Neuronal stem cell (in vitro differentiated cells): ENCODE results near the gene LOXL1.

Experiments
- DNase-seq: peaks from one replicate; pipeline ENCODE4 v3.0.0-alpha.2; 2013; ENCODE audit warnings: low spot score
- H2AFZ ChIP-seq: one replicate; pipeline ENCODE4 v1.6.1; 2013; ENCODE audit warnings: mild to moderate bottlenecking, low read length, inconsistent platforms
- H2AK5ac ChIP-seq: 2 replicates; pipeline ENCODE4 v1.6.1; 2013; ENCODE audit warnings: low read depth, mild to moderate bottlenecking, inconsistent platforms, low read length, moderate library complexity, mixed read lengths
- H2BK120ac ChIP-seq: 2 replicates; pipeline ENCODE4 v1.6.1; 2013; ENCODE audit warnings: low read depth, mild to moderate bottlenecking, inconsistent platforms, low read length, moderate library complexity, mixed read lengths
- H2BK12ac ChIP-seq: one replicate; pipeline ENCODE4 v1.6.1; 2013; ENCODE audit warnings: low read length, inconsistent platforms
- H2BK15ac ChIP-seq: 2 replicates; pipeline ENCODE4 v1.6.1; 2013; ENCODE audit warnings: mild to moderate bottlenecking, low read length, inconsistent platforms, mixed read lengths
- H2BK5ac ChIP-seq: one replicate; pipeline ENCODE4 v1.6.1; 2013; ENCODE audit warnings: inconsistent platforms, mild to moderate bottlenecking, low read length, moderate library complexity
- H3K14ac ChIP-seq: one replicate; pipeline ENCODE4 v1.6.1; 2013; ENCODE audit warnings: low read length, inconsistent platforms
- H3K18ac ChIP-seq: 2 replicates; pipeline ENCODE4 v1.6.1; 2013; ENCODE audit warnings: low read length, inconsistent platforms
- H3K23ac ChIP-seq: 2 replicates; pipeline ENCODE4 v1.6.1; 2013; ENCODE audit warnings: low read depth, mild to moderate bottlenecking, mixed read lengths, low read length, inconsistent platforms; ENCODE audit not compliant: poor library complexity
- H3K27ac ChIP-seq: replicated peaks from 3 replicates; pipeline ENCODE4 v1.5.1; 2013; ENCODE audit warnings: low read length, inconsistent platforms
- H3K27me3 ChIP-seq, 3 experiments: 2 replicates each; pipeline ENCODE4 v1.6.1; 2013; ENCODE audit warnings: low read length in 3 of 3, mild to moderate bottlenecking in 2 of 3, inconsistent platforms in 1 of 3, low read depth in 1 of 3, mixed read lengths in 1 of 3, moderate library complexity in 1 of 3; ENCODE audit not compliant: control insufficient read depth in 3 of 3, insufficient read depth in 3 of 3
- H3K36me3 ChIP-seq, 2 donors: replicated peaks in 1 of 2; 2 replicates each; pipeline ENCODE4 v1.6.1; 2013; ENCODE audit warnings: low read length in 2 of 2; ENCODE audit not compliant: control insufficient read depth in 2 of 2, insufficient read depth in 2 of 2
- H3K4ac ChIP-seq: 2 replicates; pipeline ENCODE4 v1.6.1; 2013; ENCODE audit warnings: inconsistent platforms, mild to moderate bottlenecking, low read length, moderate library complexity
- H3K4me1 ChIP-seq, 2 donors: 1 replicate in 1 of 2; 2 replicates in 1 of 2; pipeline ENCODE4 v1.6.1; 2013; ENCODE audit warnings: low read length in 2 of 2, low read depth in 1 of 2; ENCODE audit not compliant: control insufficient read depth in 2 of 2, insufficient read depth in 1 of 2
- H3K4me2 ChIP-seq: one replicate; pipeline ENCODE4 v1.6.1; 2013; ENCODE audit warnings: mild to moderate bottlenecking, low read length, inconsistent platforms; ENCODE audit not compliant: insufficient read depth, poor library complexity, severe bottlenecking
- H3K4me3 ChIP-seq, 2 donors: 2 replicates each; pipeline ENCODE4 v1.5.1; 2013; ENCODE audit warnings: low read length in 2 of 2, mild to moderate bottlenecking in 2 of 2, inconsistent platforms in 1 of 2, moderate library complexity in 1 of 2
- H3K79me1 ChIP-seq: one replicate; pipeline ENCODE4 v1.6.1; 2013; ENCODE audit warnings: low read depth, mild to moderate bottlenecking, inconsistent platforms, low read length, moderate library complexity
- H3K9ac ChIP-seq: one replicate; pipeline ENCODE4 v1.6.1; 2013; ENCODE audit warnings: mild to moderate bottlenecking, low read depth, low read length, inconsistent platforms; ENCODE audit not compliant: poor library complexity
- H3K9me3 ChIP-seq, 2 donors: replicated peaks in 1 of 2; 2 replicates each; pipeline versions ENCODE3 to v1.6.1; 2013; ENCODE audit warnings: low read length in 2 of 2, mild to moderate bottlenecking in 2 of 2, inconsistent platforms in 1 of 2, low read depth in 1 of 2, mixed read lengths in 1 of 2, moderate library complexity in 1 of 2; ENCODE audit not compliant: control insufficient read depth in 2 of 2, insufficient read depth in 1 of 2
- H4K8ac ChIP-seq: one replicate; pipeline ENCODE4 v1.6.1; 2013; ENCODE audit warnings: low read depth, mild to moderate bottlenecking, inconsistent platforms, low read length, moderate library complexity
- H4K91ac ChIP-seq: one replicate; pipeline ENCODE4 v1.6.1; 2013; ENCODE audit warnings: low read length, low read depth, mild to moderate bottlenecking, inconsistent platforms; ENCODE audit not compliant: poor library complexity
- WGBS, 2 donors: extraction: QIAGEN DNeasy Blood & Tissue Kit; methylation state at CpG; one replicate each; pipeline ENCODE4 v1.1.7; 2013; ENCODE audit warnings: missing lambda C conversion rate in 2 of 2, mixed read lengths in 1 of 2; ENCODE audit not compliant: insufficient read length in 2 of 2, insufficient replicate concordance in 1 of 2; ENCODE audit errors: extremely low coverage in 2 of 2; 5-methylcytosine and 5-hydroxymethylcytosine counted together

The LOXL1 gene

DNA sequence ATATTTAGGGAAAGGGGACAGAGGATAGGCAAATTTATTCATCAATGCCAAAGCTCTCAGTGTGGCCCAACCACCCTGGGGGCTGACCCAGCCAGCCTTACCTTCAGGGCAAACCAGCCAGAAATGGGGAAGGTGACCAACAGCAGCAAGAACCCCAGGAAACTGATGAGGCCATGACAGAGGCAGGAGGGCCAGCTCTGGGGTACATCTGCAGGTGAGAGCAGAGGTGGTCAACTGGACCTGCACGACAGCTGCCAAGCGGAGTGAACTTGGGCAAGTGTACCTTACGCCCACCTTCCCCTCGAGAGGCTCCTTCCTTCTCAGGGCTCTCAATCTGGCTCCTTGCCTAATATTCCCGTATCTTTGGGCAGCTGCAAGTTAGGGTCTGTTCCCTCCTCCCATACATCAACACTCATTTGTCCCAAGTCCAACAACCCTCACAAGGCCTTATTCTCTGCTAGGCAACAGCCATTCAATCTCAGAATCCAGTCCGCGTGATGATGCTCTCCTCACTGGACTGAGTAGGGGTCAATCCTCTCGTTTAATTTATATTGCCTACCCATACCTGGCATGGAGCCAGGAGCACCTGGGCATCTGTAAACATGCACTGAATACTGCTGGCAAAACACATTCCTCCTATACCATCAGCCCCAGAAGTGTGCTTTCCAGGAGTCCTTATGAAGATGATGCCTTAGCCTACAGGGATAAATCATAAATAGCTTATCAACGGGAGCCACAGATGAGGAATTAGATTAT lies 64.2 kb downstream of the LOXL1 start:
- DNase-seq, result no peak
- H3K27ac ChIP-seq, result no peak overlapping the region
- H3K18ac ChIP-seq, result no peak overlapping the region
- no peak overlapping the region for H3K4me2 ChIP-seq
- no peak overlapping the region for H3K14ac ChIP-seq
- H3K27me3 ChIP-seq, result no peaks in the 10 kb centered on the region
- H2AK5ac ChIP-seq, result no peak overlapping the region
- no peak overlapping the region for H2AFZ ChIP-seq
- H3K4ac ChIP-seq, result no peak overlapping the region
- no peak overlapping the region for H3K4me3 ChIP-seq
- WGBS, 2 donors, result no CpG with 5 or more reads among the region's 9 CpGs
- H3K23ac ChIP-seq, result no peak overlapping the region
- H3K9me3 ChIP-seq, result no peaks in the 10 kb centered on the region
- H4K8ac ChIP-seq, result no peak overlapping the region
- H3K79me1 ChIP-seq, result peaks cover 5% of the 10 kb centered on the region
- H4K91ac ChIP-seq, result no peak overlapping the region
- H2BK15ac ChIP-seq, result no peak overlapping the region
- H2BK5ac ChIP-seq, result no peak overlapping the region
- no peak overlapping the region for H2BK12ac ChIP-seq
- H3K4me1 ChIP-seq, result peaks cover 13 to 15% of the 10 kb centered on the region in 2 donors
- H3K36me3 ChIP-seq, result no peaks in the 10 kb centered on the region
- no peak overlapping the region for H2BK120ac ChIP-seq
- peak overlapping the region; percentile 9 for H3K9ac ChIP-seq

DNA sequence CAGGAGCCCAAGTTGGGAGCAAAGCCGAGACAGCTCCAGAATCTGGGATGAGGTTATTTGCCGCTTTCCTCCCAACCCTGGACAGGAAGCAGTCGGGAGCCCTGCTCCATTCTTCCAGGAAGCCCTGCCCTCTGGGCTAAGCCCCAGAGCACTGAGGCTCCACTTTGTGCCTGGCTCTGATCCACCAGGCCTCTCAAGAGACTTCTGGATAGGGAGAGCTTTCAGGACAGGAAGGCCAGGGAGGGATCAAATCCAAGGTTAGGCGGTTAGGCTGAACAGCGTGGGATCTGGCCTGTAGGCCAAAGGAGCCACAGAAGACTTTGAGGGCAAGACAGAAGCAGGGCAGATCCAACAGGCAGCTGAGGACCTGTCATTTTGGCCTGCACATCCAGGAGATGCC lies 65.0 kb downstream of the LOXL1 start:
- no peak overlapping the region for H2BK12ac ChIP-seq
- H3K4ac ChIP-seq, result no peak overlapping the region
- no peak overlapping the region for H3K27ac ChIP-seq

DNA sequence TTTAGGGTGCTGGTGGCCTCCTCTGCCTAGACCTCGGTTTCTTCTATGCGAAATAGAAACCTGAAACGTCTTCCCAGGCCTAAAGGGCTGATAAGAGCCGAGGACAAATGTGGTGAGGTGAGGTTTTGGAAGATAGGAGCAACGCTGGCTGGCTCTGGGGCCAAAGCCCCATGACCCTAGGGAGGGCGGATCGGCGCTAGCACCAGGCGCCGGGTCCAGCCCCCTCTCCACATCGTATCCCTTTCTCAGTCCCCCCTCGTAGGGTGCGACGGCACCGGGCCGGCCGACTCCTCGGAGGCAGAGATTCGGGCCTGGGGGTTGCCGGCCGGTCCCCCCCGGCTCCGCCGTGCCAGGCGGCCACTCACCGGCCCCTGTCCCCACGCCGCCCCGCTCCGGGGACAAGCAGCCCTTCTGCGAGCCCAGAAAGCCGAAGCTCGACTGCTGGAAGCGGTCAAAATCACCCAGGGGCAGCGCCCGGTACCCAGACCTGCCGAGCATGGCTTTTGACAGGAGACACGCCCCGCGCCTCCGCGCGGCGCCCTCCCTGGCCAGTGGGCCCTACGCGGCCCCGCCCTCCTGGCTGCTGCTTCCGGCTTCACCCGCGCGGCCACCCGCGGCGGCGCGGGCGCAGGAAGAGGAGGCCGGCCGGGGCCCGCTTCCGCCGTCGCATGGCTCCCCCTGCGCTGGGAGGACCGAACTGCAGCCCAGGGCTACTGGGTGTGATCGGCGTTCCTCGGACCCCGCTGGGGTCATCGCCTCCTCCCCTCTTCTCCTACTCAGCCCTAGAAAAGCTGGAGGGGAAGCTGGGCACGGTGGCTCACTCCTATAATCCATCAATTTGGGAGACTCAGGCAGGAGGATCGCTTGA lies 65.7 kb downstream of the LOXL1 start, which contains the start of gene STOML1:
Gene STOML1, minus strand, starts transcription at position 570 of the 868 bp plus-strand sequence. Its CDS starts 72 bp downstream, at position 498.
- Histone ChIP-seq H2AK5ac (no peak within 1 kb of the TSS), H3K14ac (no peak within 1 kb of the TSS), H3K27ac (no peak within 1 kb of the TSS), H2BK12ac (no peak within 1 kb of the TSS), H3K18ac (no peak within 1 kb of the TSS), H2BK5ac (no peak within 1 kb of the TSS), H2AFZ (peak within 1 kb of the TSS; percentile 90), H3K4me1 (peaks cover 10 to 16% of the 10 kb centered on the region in 2 donors), H3K79me1 (peaks cover 5% of the 10 kb centered on the region), H3K4me2 (peak within 1 kb of the TSS; percentile 84), H3K9ac (peak within 1 kb of the TSS; percentile 68), H3K27me3 (no peaks in the 10 kb centered on the region), H3K9me3 (no peaks in the 10 kb centered on the region), H3K4me3 (peak within 1 kb of the TSS; percentile 67 to 85), H3K4ac (no peak within 1 kb of the TSS), H3K23ac (peak within 1 kb of the TSS; percentile 34), H2BK120ac (no peak within 1 kb of the TSS), H4K8ac (no peak within 1 kb of the TSS), H4K91ac (no peak within 1 kb of the TSS), H3K36me3 (no peaks in the 10 kb centered on the region), H2BK15ac (no peak within 1 kb of the TSS)
- peak; percentile 95 for DNase-seq
- no CpG with 5 or more reads among the region's 72 CpGs for WGBS, 2 donors

More for the DNA sequence above, 65.0 kb downstream of the LOXL1 start:
- Histone ChIP-seq H3K79me1 (peaks cover 5% of the 10 kb centered on the region), H3K18ac (no peak overlapping the region), H2AFZ (peak overlapping the region; percentile 28), H3K23ac (no peak overlapping the region), H3K9me3 (no peaks in the 10 kb centered on the region), H3K4me2 (no peak overlapping the region), H3K4me3 (peak overlapping the region in 1 of 2 donors; percentile 67), H4K91ac (no peak overlapping the region), H3K36me3 (no peaks in the 10 kb centered on the region), H4K8ac (no peak overlapping the region), H2BK120ac (no peak overlapping the region), H3K27me3 (no peaks in the 10 kb centered on the region), H2BK5ac (no peak overlapping the region), H3K9ac (peak overlapping the region; percentile 9), H2AK5ac (no peak overlapping the region), H3K14ac (no peak overlapping the region), H3K4me1 (peaks cover 11 to 16% of the 10 kb centered on the region in 2 donors), H2BK15ac (no peak overlapping the region)
- WGBS, 2 donors, result no CpG with 5 or more reads among the region's 5 CpGs
- DNase-seq, result no peak

DNA sequence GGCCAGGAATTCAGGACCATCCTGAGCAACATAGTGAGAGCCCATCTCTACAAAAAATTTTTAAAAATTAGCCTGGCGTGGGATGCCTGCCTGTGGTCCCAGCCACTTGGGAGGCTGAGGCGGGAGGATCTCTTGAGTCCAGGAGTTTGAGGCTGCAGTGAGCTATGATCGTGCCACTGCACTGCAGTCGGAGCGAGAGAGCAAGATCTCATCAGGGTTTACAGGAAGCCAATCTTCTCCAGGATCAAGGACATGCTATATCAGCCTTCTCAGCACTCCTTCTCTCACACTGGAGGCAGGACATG lies 66.3 kb downstream of the LOXL1 start:
- Histone ChIP-seq H2BK120ac (no peak overlapping the region), H3K27me3 (no peaks in the 10 kb centered on the region), H4K91ac (no peak overlapping the region), H3K23ac (no peak overlapping the region), H3K4me1 (peaks cover 10 to 16% of the 10 kb centered on the region in 2 donors), H3K14ac (no peak overlapping the region), H3K9ac (no peak overlapping the region), H2BK12ac (no peak overlapping the region), H3K27ac (no peak overlapping the region), H3K4ac (no peak overlapping the region), H3K79me1 (peaks cover 5% of the 10 kb centered on the region), H3K4me3 (peak overlapping the region in 1 of 2 donors; percentile 67), H3K36me3 (peaks cover 0 to 4% of the 10 kb centered on the region in 2 donors), H2BK15ac (no peak overlapping the region), H2BK5ac (no peak overlapping the region), H3K18ac (no peak overlapping the region), H2AFZ (peak overlapping the region; percentile 90), H2AK5ac (no peak overlapping the region), H4K8ac (no peak overlapping the region), H3K9me3 (no peaks in the 10 kb centered on the region), H3K4me2 (no peak overlapping the region)
- WGBS, 2 donors, result no CpG with 5 or more reads among the region's 5 CpGs
- no peak for DNase-seq
